Measurements from ENCODE around the gene TMEM120B.

- TF ChIP-seq CTCF (conservative IDR thresholded peaks at IDR 0.05; ENCODE audit: low read depth, low read length) (no peak), EZH2 (IDR thresholded peaks at IDR 0.05; ENCODE audit: borderline replicate concordance, low read depth, low read length, poor library complexity, severe bottlenecking) (no peak)
These were observed 80.9 kb downstream of the TMEM120B start, which contains the start of gene RHOF for GRCh38 chr12:121793440-121793837.

Data from A673 (cell line).